GM19099 (cell line): ENCODE data around the gene KLRG1.

ENCODE experiments used
- POLR2A ChIP-seq: IDR thresholded peaks from 3 replicates; pipeline ENCODE4 v1.6.1; 2011; ENCODE audit warnings: low read depth; ENCODE audit not compliant: insufficient read length; ENCODE audit errors: extremely low read depth

The KLRG1 gene

DNA sequence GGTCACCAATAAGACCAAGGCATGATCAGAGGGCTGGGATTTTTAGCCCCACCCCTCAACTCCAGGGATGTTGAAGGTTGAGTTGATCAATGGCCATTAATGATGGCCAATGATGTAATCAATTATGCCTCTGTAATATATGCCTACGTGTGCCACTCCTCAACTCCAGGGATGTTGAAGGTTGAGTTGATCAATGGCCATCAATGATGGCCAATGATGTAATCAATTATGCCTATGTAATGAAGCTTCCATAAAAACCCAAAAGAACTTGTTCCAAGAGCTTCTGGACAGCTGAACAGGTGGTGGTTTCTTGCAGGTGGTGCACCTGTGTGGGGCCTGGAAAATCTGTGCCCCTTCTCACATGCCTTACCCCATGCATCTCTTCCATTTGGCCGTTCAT is 33.2 kb downstream of the KLRG1 start:
- TF ChIP-seq POLR2A, result no peak

- no peak for TF ChIP-seq POLR2A
Observed at GRCh38 chr12:9024512-9024911, 35.2 kb downstream of the KLRG1 start.

DNA sequence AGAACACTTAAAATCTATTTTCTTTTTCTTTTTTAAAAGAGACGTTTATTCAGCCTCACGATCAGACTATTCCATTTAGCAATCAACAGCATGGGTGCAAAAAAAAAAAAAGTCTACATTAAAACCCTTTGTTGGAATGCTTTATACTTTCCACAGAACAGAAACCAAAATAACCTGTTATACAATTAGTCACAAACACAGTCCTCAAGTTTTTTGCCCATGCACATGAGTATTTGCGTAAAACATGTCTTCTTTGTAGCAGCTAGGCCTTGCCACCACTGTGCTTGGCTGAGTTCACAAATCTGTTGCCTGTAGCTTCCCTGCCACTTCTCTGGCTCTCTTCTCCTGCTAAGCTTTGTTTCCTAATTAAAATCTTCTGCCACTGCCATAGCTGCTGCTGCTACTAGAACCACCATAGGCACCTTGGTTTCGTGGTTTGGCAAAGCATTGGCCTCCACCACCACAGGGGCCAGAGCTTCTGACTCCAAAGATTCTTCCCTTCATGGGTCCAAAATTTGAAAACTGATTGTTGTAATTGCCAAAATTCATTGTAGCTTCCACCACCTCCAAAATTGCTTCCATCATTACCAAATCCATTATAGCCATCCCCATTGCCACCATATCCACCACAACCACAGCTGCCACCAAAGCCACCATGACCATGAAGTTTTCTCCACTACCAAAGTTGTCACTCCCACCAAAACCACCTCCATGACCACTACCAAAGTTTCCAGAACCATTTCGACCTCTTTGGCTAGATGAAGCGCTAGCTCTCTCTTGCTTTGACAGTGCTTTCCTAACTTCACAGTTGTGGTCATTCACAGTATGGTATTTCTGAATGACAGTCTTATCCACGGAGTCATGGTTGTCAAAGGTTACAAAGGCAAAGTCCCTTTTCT is 38.1 kb downstream of the KLRG1 start:
- no peak for TF ChIP-seq POLR2A

GRCh38 chr12:9030776-9031175 is 41.4 kb downstream of the KLRG1 start:
- no peak for TF ChIP-seq POLR2A

GRCh38 chr12:9032202-9032964 is 43.0 kb downstream of the KLRG1 start:
- TF ChIP-seq POLR2A, result no peak

DNA sequence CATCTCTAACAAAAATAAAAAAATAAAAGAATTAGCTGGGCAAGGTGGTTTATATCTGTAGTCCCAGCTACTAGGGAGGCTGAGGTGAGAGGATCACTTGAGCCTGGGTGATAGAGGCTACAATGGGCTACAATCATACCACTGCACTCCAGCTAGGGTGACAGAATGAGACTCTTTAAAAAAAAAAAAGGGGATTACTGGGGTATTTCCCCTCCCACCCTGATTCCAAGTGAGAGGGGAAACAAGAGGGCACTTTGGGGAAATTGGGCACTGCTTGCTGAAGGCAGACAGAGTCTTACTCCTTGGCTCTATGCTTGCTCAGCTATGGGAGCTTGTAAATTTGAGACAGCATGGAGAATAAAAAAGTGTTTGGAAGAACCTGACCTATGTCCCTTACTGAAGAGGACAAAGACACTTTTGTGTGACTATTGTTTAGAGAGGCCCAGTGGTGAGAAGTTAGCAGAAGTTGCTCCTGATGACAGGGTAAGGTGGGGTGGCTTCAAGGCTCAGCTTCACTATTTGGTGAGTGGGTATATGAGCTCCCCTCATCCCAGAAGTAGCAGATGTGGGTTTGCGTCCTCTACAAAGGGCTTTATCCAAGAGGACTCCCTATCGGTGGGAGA is 44.0 kb downstream of the KLRG1 start:
- TF ChIP-seq POLR2A, result no peak

DNA sequence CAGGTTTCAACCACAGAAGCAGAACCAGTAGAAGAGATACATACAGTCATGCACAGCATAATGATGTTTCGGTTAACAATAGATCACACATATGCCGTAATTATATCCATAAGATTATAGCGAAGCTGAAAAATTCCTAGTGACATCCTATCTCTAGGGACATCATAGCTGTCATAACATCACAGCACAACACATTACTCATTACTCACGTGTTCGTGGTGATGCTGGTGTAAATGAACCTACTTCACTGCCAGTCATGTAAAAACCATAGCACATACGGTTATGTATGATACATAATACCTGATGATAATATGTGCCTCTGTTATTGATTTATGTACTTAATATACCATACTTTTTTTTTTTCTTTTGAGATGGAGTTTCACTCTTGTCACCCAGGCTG is 44.7 kb downstream of the KLRG1 start:
- TF ChIP-seq POLR2A, result no peak

GRCh38 chr12:9036227-9036626 is 46.9 kb downstream of the KLRG1 start:
- TF ChIP-seq POLR2A, result no peak

DNA sequence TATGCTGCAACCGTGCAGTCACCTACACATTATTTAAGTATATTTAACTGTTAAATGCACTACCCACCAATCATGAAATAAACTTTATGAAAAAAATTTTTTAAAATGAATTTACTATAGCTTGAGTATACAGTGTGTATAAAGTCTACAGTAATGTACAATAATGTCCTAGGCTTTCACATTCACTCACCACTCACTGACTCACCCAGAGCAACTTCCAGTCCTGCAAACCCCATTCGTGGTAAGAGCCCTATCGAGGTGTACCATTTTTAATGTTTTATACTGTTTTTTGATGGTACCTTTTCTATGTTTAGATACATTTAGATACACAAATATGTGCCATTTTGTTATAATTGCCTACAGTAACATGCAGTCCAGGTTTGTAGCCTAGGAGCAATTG is 48.1 kb downstream of the KLRG1 start:
- TF ChIP-seq POLR2A, result no peak

- TF ChIP-seq POLR2A, result no peak
Observed at GRCh38 chr12:9039397-9039977, 50.1 kb downstream of the KLRG1 start.

- no peak for TF ChIP-seq POLR2A
Observed at GRCh38 chr12:9040484-9041186, 51.3 kb downstream of the KLRG1 start.

- TF ChIP-seq POLR2A, result no peak
Observed at GRCh38 chr12:9041321-9041720, 52.0 kb downstream of the KLRG1 start.

- no peak for TF ChIP-seq POLR2A
Observed at GRCh38 chr12:9043766-9044165, 54.4 kb downstream of the KLRG1 start.

- TF ChIP-seq POLR2A, result no peak
Observed at GRCh38 chr12:9047105-9047504, 57.8 kb downstream of the KLRG1 start.

DNA sequence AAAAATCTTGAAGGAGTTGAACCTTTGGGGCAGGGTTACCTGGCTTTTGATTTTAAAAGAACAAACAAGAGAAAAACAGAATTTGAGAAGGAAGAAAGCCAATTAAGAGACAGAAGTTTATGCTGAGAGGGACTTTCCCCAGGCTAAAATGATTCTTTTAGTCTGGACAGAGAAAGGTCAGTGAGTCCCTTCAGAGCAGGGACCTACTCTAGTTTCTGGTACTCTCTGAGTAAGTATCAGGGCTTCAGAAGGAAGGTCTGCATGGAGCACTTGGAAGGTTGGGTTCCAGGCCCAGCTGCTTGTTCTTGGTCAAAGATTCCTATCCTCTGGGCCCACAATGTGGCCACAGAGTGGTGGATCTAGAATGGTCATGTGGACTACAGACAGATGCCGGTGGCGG is 59.6 kb downstream of the KLRG1 start:
- TF ChIP-seq POLR2A, result no peak
